K562 (cell line): ENCODE results near the gene TSPAN14. TPM values are rescaled to one million over a fixed set of nuclear protein-coding genes. Genes with fewer than 3 reads are reported as not detected.

Source experiments
- ARID2 ChIP-seq: fragments of 450-650 bp; IDR thresholded peaks from 2 replicates; pipeline ENCODE4 v1.6.1; 2017; ENCODE audit warnings: antibody characterized with exemption, mild to moderate bottlenecking
- CEBPB ChIP-seq: fragments of 450-650 bp; IDR thresholded peaks from 2 replicates; pipeline ENCODE4 v1.6.1; 2016; ENCODE audit warnings: missing genetic modification characterization, missing compliant biosample characterization
- EZH2 ChIP-seq: IDR thresholded peaks from 2 replicates; pipeline ENCODE4 v1.6.1; 2012; ENCODE audit warnings: low read depth, mild to moderate bottlenecking, inconsistent platforms, low read length, borderline replicate concordance
- FOXJ3 ChIP-seq: sonication (generic); formaldehyde crosslinking; IDR thresholded peaks from 2 replicates; pipeline ENCODE4 v1.4.0; 2020; ENCODE audit warnings: mild to moderate bottlenecking, missing genetic modification reagents
- KLF16 ChIP-seq: IDR thresholded peaks from 2 replicates; pipeline ENCODE4 v1.6.1; 2016; ENCODE audit warnings: antibody characterized with exemption
- LCOR ChIP-seq: sonication (generic); formaldehyde crosslinking; IDR thresholded peaks from 2 replicates; pipeline ENCODE4 v1.8.0; 2022; ENCODE audit warnings: mild to moderate bottlenecking, missing genetic modification reagents
- MAFF ChIP-seq: IDR thresholded peaks from 2 replicates; pipeline ENCODE4 v1.6.1; 2012; ENCODE audit warnings: low read length, improper control_type of control experiment
- RBBP5 ChIP-seq: fragments of 200-600 bp; sonication (generic); IDR thresholded peaks from 2 replicates; pipeline ENCODE4 v1.6.1; 2012; ENCODE audit warnings: borderline replicate concordance, mild to moderate bottlenecking, low read length, control low read depth, inconsistent platforms; ENCODE audit not compliant: insufficient read depth, poor library complexity, severe bottlenecking
- SMAD1 ChIP-seq: fragments of 150-350 bp; IDR thresholded peaks from 2 replicates; pipeline ENCODE4 v1.6.1; 2014; ENCODE audit warnings: low read length, low read depth; ENCODE audit not compliant: partially characterized antibody
- TRIM28 ChIP-seq: fragments of 450-650 bp; IDR thresholded peaks from 2 replicates; pipeline ENCODE4 v1.6.1; 2017
- ZNF445 ChIP-seq: fragments of 250-450 bp; sonication (Bioruptor Pico); IDR thresholded peaks from 2 replicates; pipeline ENCODE4 v1.4.0; 2020; ENCODE audit warnings: low read depth, mild to moderate bottlenecking, moderate library complexity
- ZNF57 ChIP-seq: fragments of 450-650 bp; formaldehyde crosslinking; IDR thresholded peaks from 2 replicates; pipeline ENCODE4 v1.4.0; 2020; ENCODE audit warnings: mild to moderate bottlenecking, moderate library complexity
- polyA plus RNA-seq, 8 experiments: library from polyadenylated mRNA; depleted of rRNA in 4 of 8; stranded (reverse) in 5 of 8; unstranded in 3 of 8; fragments of >200 nt; fragmentation: Nextera tagmentation in 2 of 8; fragmentation: Illumina TruSeq in 1 of 8; extraction: Ambion mirVana in 2 of 8; extraction: Trizol in 1 of 8; gene quantifications; 2 replicates each; pipeline versions ENCODE4 v1.2.1 to v1.2.3, GENCODE V29; 2011 to 2014; ENCODE audit warnings: inconsistent platforms in 1 of 8, missing spikeins in 1 of 8
- total RNA-seq, 7 experiments: library from RNA; depleted of rRNA in 6 of 7; stranded (reverse); fragments of >200 nt in 6 of 7; fragmentation: Illumina TruSeq in 2 of 7; extraction: Trizol in 2 of 7; gene quantifications; 2 replicates each; pipeline versions ENCODE4 v1.2.1 to v1.2.3, GENCODE V29; 2011 to 2021; ENCODE audit warnings: low replicate concordance in 1 of 7
- TF ChIP-seq, protein P1 (sequence below): fragments of 250-450 bp; sonication (Bioruptor Pico); IDR thresholded peaks from 2 replicates; pipeline ENCODE4 v1.4.0; 2020; ENCODE audit warnings: mild to moderate bottlenecking, moderate library complexity
- TF ChIP-seq, protein P2 (sequence below): sonication (generic); formaldehyde crosslinking; IDR thresholded peaks from 2 replicates; pipeline ENCODE4 v1.9.0; 2022; ENCODE audit warnings: mild to moderate bottlenecking, missing genetic modification reagents
- TF ChIP-seq, protein P3 (sequence below): fragments of 250-450 bp; sonication (Bioruptor Pico); IDR thresholded peaks from 2 replicates; pipeline ENCODE4 v1.5.0; 2021; ENCODE audit warnings: mild to moderate bottlenecking, borderline replicate concordance
- TF ChIP-seq, protein P4 (sequence below): fragments of 450-650 bp; formaldehyde crosslinking; IDR thresholded peaks from 2 replicates; pipeline ENCODE4 v1.4.0; 2020; ENCODE audit warnings: mild to moderate bottlenecking
- TF ChIP-seq, protein P5 (sequence below): fragments of 200-800 bp; sonication (Bioruptor generic); IDR thresholded peaks from 2 replicates; pipeline ENCODE4 v1.6.1; 2017; ENCODE audit warnings: missing genetic modification characterization, missing compliant biosample characterization

The TSPAN14 gene
- total and polyA plus RNA-seq, 9 of the 15 experiments (the other 6 are each of a cell fraction or from before 2014, with no cell fraction given): 5.8 to 92.9 (median 23.3) TPM

DNA sequence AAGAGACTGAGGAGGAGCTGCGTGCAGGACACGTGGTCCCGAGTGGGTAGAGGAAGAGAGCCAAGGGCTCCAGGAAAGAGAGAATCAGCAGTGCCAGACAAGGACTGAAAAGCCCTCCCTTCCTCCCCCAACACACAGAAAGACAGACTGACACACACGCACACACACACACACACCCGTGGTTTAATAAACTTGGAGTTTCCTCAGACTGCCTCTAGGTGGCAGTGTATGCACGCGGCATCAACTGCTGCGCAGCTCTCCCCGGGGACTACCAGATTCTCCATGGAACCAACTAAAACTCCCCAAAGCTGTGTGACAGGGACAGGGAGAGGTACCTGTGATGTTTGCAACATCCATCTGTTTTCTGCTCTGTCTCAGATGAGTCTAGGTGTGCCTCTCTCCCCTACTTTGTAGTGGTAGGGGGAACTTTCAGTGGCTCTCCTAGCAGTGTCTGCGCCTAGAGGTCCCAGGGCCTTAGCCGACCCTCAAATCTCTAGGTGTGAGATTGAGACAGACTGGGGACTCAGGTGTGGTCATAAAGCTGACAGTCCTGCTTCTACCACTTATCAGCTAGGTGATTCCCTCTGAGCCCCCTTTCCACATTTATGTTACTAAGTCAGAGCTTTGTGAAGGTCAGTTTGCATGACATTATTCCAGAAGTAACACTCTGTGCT is 9.3 kb upstream of the TSPAN14 start (continued):
- TF ChIP-seq, protein P1, sequence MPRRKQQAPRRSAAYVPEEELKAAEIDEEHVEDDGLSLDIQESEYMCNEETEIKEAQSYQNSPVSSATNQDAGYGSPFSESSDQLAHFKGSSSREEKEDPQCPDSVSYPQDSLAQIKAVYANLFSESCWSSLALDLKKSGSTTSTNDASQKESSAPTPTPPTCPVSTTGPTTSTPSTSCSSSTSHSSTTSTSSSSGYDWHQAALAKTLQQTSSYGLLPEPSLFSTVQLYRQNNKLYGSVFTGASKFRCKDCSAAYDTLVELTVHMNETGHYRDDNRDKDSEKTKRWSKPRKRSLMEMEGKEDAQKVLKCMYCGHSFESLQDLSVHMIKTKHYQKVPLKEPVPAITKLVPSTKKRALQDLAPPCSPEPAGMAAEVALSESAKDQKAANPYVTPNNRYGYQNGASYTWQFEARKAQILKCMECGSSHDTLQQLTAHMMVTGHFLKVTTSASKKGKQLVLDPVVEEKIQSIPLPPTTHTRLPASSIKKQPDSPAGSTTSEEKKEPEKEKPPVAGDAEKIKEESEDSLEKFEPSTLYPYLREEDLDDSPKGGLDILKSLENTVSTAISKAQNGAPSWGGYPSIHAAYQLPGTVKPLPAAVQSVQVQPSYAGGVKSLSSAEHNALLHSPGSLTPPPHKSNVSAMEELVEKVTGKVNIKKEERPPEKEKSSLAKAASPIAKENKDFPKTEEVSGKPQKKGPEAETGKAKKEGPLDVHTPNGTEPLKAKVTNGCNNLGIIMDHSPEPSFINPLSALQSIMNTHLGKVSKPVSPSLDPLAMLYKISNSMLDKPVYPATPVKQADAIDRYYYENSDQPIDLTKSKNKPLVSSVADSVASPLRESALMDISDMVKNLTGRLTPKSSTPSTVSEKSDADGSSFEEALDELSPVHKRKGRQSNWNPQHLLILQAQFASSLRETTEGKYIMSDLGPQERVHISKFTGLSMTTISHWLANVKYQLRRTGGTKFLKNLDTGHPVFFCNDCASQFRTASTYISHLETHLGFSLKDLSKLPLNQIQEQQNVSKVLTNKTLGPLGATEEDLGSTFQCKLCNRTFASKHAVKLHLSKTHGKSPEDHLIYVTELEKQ: no peak
- TF ChIP-seq ARID2 (peak; percentile 96), ZNF445 (CRISPR knock-in tag) (no peak), RBBP5 (no peak), ZNF57 (CRISPR knock-in tag) (no peak), CEBPB (tag) (no peak), KLF16 (no peak), TRIM28 (no peak), LCOR (CRISPR knock-in tag) (no peak), MAFF (no peak), EZH2 (no peak), FOXJ3 (CRISPR knock-in tag) (no peak), SMAD1 (no peak)
- TF ChIP-seq, protein P2, sequence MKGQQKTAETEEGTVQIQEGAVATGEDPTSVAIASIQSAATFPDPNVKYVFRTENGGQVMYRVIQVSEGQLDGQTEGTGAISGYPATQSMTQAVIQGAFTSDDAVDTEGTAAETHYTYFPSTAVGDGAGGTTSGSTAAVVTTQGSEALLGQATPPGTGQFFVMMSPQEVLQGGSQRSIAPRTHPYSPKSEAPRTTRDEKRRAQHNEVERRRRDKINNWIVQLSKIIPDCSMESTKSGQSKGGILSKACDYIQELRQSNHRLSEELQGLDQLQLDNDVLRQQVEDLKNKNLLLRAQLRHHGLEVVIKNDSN (CRISPR knock-in tag): no peak
- TF ChIP-seq, protein P3, sequence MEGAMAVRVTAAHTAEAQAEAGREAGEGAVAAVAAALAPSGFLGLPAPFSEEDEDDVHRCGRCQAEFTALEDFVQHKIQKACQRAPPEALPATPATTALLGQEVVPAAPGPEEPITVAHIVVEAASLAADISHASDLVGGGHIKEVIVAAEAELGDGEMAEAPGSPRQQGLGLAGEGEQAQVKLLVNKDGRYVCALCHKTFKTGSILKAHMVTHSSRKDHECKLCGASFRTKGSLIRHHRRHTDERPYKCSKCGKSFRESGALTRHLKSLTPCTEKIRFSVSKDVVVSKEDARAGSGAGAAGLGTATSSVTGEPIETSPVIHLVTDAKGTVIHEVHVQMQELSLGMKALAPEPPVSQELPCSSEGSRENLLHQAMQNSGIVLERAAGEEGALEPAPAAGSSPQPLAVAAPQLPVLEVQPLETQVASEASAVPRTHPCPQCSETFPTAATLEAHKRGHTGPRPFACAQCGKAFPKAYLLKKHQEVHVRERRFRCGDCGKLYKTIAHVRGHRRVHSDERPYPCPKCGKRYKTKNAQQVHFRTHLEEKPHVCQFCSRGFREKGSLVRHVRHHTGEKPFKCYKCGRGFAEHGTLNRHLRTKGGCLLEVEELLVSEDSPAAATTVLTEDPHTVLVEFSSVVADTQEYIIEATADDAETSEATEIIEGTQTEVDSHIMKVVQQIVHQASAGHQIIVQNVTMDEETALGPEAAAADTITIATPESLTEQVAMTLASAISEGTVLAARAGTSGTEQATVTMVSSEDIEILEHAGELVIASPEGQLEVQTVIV: no peak
- TF ChIP-seq, protein P4, sequence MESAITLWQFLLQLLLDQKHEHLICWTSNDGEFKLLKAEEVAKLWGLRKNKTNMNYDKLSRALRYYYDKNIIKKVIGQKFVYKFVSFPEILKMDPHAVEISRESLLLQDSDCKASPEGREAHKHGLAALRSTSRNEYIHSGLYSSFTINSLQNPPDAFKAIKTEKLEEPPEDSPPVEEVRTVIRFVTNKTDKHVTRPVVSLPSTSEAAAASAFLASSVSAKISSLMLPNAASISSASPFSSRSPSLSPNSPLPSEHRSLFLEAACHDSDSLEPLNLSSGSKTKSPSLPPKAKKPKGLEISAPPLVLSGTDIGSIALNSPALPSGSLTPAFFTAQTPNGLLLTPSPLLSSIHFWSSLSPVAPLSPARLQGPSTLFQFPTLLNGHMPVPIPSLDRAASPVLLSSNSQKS (CRISPR knock-in tag): no peak
- TF ChIP-seq, protein P5, sequence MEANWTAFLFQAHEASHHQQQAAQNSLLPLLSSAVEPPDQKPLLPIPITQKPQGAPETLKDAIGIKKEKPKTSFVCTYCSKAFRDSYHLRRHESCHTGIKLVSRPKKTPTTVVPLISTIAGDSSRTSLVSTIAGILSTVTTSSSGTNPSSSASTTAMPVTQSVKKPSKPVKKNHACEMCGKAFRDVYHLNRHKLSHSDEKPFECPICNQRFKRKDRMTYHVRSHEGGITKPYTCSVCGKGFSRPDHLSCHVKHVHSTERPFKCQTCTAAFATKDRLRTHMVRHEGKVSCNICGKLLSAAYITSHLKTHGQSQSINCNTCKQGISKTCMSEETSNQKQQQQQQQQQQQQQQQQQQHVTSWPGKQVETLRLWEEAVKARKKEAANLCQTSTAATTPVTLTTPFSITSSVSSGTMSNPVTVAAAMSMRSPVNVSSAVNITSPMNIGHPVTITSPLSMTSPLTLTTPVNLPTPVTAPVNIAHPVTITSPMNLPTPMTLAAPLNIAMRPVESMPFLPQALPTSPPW (CRISPR knock-in tag): peak; percentile 88
